TTC549 (cell line): ENCODE data around the gene FAM24B.
"Not testable (repeated sequence)": the region's sequence is repeated elsewhere in the genome, so short reads cannot be mapped to it uniquely, and the experiment has no call there.

Source experiments
- FAIRE-seq: peaks from 2 replicates; lab custom pipeline; 2012; peaks lifted over from hg19 to GRCh38; lab: Jason Lieb, UNC

FAM24B gene

DNA sequence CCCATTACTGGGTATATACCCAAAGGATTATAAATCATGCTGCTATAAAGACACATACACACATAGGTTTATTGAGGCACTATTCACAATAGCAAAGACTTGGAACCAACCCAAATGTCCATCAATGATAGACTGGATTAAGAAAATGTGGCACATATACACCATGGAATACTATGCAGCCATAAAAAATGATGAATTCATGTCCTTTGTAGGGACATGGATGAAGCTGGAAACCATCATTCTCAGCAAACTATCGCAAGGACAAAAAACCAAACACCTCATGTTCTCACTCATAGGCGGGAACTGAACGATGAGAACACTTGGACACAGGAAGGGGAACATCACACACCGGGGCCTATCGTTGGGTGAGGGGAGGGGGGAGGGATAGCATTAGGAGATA lies 21.3 kb downstream of the FAM24B start:
- not testable (repeated sequence) for FAIRE-seq

DNA sequence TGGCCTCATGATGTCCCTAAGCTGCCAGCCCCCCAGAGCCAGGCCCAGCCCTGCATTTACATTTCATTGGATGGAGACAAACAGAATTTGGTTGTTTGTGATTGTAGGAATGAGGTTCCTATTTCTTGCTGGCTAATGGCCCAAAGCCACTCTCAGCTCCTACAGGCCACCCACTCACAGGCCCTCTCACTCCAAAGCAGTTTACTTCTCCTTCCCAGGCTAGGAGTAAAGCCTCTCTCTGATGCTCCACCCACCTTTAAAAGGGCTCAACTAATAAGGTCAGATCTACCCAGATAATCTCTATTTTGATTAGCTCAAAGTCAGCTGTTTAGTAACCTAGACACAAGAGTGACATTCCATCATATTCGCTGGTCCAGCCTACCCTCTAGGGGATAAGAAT lies 22.5 kb downstream of the FAM24B start:
- FAIRE-seq, result no peak

DNA sequence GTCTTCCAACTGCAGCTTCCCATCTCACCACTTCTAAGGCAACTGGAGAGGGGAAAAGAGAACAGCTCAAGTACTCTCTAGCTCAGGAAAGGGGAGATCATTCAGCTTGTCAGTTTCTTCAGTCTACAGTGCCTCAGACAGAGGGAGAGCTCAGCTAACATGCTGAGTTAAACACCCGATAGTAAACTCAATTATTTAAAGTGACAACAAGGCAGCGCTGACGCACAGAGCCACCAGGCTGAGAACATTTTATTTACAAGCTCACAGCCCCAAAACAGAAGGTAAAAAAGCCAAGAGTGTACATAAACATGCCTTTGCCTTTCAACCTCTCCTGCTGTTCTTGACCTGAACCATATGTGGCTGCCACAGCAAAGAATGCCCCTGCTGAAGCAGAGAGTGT lies 23.6 kb downstream of the FAM24B start:
- no peak for FAIRE-seq

DNA sequence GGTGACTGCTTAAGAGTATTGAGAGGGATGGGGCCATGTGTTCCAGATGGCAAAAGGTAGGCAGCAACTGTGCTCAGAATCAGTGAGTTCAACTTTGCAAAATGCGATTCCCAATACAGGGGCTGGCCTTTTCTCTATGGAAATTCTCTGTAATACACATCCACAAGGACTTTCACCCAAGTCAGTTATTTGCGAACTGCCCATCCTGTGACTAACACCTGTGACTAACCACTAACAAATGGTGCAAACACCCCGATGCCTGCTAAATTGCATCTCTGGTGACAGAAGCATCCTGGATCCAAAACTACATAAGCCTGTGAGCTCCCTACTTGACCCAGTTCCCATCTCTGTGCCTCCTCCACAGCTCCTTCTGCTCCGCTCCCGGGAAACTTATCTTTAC lies 24.7 kb downstream of the FAM24B start:
- no peak for FAIRE-seq

DNA sequence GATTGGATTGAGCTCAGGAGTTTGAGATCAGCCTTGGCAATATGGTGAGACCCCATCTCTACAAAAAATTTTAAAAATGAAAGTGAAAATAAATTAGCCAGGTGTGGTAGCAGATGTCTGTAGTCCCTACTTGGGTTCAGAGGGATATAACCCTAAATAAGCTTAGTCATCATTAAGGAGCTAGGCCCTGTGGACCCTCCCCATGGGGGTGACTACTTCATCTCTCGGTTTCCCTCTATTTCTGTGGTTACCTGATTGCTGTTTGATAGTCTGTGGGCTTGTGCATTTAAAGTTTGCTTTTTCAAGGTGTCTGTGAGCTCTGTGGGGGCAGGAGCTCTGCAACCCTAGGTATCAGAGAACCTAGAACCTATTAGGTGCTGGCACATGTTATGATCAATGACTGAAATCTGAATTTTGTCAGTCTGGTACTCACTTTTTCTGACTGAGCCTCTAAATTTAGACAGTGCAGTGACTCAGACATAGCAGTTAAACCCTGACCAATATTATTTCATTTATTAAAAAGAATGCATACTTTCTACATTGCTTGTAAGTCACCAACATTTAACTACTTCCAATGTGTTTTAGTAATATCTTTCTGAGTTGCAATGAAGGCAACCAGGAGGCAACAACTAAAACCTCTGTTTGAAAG lies 25.6 kb downstream of the FAM24B start:
- no peak for FAIRE-seq

DNA sequence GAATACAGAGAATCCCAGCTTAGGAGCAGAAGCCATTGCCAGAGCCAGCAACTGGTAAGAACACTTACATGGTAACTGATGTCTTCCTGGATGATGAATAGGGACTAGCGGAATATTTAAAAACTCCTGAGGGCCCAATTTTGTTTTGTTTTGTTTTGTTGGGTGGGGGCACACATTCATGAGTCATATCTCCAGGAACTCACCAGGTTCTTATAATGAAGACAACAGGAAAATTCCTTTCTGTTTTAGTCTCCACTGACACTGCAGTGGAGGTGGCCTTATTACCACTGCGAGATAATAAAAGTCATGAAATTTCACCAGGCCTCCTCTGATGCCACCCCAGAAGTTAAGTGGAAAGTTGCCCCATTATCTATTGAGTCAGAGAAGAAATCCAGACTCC lies 27.1 kb downstream of the FAM24B start:
- no peak for FAIRE-seq

DNA sequence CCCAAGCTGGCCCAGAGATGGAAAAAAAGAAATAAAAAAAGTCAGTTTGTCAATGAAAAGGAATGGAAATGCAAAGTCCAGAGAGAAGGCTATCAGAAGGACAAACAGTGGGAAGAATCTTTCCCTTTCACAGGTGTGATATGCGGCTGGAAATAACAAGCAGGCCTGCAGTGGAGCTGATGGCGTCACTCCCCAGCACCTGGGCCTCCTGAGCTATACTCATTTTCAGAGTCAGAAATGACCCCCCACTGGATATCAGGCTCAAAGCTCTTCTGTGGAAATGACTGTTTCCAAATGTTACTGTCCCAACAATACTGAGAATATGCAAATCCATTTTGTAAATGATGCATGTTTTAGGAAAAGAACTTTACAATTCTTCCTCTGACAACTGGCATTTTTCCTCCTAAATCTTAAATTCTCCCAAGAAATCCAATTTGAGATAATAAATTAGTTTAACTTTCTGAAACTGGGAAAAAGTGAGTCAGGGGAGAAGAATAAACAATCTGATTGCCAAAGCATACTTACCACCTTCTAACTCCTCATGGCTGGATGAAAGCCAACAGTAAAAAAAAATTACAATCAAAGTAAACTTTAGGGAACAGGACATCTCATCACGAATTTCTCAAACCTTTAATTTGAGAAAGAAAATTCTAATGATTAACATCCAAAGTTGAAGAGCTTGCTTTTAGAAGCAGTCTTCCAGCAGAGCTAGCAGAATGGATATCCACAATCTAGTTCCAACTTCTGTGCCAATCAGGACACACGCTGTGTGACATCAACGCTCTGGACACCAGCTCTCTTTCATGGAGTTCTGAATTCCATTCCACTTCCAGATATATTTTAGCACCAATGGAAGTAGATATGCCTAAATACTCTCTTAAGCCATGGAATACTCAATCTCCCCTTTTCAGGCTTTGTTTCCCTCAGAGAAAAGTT lies 28.4 kb downstream of the FAM24B start:
- no peak for FAIRE-seq

DNA sequence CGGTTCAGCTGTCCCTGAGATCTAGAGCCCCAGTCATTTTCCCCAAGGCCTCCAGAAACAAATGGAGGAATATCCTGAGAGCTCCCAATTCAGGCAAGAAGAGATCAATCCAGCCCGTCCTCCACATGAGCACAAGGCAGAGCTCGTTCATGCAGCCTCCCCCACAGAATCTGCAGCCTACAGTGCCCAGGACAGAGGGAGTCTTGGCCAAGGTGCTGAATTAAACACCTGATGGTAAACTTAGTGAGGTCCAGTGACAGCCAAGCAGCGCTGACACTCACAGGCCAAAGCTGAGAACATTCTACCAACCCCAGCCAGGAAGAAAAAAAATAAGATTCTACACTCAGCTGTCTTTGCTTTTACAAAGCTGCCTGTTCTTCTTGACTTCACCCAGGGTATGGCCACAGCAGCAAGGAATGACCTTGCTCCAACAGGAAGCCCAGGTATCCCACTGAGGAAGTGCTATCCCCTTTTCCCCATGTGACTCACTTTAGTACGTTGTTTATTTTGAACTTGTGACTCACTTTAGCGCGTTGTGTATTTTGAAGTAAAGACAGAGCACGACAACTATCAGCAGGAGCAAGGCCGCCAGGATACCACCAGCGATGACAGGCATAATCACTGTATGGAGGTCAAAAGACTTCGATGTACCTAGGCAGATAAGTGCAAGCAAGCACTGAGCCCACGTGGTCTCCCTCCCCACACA lies 29.3 kb downstream of the FAM24B start:
- no peak for FAIRE-seq

DNA sequence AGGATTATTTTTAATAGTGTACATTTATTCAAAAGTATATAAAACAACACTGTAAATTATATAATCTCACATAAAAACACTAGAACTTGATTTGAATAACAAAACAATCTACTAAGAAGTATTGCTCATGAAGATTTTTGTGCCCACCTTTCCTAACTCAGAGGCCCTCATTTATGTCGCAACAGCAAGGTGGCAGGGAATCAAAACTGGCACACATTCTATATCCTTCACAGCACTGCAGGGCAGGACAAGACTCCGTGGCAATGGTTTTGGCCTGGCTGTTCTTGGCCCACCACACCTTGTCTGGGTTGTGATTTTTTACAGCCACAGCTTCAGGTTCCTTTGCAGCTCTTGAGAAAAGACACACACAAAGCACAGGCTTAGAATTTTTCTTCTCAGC lies 30.3 kb downstream of the FAM24B start:
- no peak for FAIRE-seq

DNA sequence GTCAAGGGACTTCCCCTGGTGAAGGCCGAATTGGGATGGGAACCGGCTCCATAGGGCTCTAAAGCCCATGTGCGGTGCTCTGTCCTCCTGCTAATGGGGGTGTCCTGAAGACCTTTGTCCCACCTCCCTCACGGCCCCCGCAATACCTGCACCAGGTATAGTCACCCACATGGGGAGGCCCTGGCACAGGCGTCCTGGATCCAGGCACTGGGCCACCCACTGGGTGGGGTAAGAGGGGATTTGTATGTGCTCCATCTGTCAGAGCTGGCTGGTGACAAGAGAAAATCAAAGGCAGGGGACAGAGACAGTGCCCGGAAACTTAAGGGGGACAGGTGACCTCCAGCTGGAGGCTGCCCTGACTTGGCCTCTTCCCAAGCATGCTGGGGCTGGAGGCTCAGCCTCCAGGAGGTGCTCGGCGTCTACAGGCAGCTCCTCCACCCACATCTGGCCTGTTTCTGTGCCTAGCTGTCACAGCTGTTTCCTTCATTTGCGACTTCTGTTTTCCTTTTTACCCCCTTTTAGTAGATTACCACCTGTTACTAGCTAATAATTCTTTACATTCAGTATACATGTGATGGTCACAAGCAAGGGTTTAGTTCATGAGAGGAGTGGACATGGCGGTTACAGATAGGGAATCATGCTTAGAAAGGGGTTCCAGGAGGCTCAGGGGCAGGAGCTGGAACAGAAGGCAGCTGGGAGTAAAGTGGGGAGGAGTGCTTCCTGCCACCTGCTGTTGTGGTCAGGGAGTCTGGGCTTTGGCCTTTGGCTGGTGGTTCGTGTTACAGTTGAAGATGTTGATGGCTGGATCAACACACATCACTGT lies 31.4 kb downstream of the FAM24B start:
- FAIRE-seq, result no peak

DNA sequence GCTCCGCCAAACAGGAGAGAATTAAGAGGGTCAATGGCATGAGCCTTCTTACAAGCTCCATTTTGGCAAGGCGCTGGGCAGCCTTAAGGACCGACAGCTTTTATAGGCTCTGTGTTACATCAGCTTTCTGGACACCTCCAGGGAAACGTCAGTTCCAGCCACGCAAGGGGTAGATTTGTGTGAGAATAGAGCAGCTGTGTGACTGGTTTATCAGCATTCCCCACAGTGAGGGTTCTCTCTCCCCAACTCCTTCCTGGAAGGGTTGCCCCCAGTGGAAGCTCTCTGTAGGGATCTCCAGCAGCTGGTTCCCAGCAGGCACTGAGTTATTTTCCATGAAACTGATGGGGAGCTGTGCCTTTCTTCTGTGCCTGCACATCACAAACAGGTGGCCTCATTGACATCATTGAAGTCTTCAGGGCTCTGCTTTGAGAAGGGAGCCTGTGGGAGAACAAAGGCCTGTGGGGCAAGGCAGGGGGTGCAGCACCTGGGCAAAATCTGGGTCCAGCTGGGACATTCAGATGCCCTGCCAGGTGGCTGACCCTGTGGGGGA lies 33.5 kb downstream of the FAM24B start, which contains the start of gene CUZD1:
TSS of gene CUZD1 (minus strand) at position 75 of the 550 bp plus-strand sequence. CDS start at position 61, 14 bp downstream.
- no peak for FAIRE-seq

DNA sequence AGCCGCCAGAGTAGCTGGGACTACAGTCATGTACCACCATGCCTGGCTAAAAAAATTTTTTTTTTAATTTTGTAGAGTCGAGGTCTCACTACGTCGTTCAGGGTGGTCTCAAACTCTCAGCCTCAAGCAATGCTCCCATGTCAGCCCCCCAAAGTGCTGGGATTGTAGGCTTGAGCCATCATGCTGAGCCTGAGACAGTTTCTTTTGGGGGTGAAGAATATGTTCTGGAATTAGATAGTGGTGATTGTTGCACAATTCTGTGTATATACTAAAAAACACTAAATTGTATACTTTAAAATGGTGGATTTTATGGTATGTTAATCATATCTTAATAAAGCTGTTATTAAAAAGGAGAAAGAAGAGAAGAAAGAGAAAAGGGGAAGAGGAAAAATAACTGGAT lies 35.2 kb downstream of the FAM24B start:
- FAIRE-seq, result no peak

DNA sequence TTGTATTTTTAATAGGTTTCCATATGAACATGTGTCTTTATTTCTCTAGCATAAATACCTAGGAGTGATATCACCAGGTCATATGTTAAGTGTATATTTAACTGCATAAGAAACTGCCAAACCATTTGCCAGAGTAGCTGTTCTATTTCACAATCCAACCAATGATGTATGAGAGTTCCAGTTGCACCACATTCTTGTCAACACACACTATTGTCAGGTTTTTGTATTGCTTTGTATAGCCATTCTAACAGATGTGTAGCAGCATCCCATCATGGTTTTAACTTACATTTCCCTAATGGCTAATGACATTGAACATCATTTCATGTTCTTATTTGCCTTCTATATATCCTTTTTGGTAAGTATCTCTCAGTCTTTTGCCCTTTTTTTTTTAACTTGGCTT lies 37.8 kb downstream of the FAM24B start:
- no peak for FAIRE-seq

DNA sequence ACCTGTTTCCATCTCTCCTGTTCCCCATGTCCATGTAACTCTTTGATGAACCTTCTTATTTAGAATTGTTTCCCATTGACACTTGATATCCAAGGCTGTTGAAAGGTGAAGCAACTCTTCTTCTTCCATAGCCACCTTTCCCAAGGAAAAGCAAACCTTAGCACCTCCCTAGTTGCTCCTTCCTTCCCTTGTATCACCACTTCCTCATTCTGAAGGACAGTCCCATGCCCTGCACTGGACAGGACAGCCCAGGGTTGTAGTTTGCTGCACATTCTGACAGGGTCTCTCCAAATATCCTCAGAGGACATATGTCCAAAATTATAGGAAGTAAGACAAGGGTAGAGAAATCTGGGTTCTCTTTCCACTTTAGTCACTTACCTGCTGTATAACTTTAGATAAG lies 39.9 kb downstream of the FAM24B start:
- FAIRE-seq, result no peak

DNA sequence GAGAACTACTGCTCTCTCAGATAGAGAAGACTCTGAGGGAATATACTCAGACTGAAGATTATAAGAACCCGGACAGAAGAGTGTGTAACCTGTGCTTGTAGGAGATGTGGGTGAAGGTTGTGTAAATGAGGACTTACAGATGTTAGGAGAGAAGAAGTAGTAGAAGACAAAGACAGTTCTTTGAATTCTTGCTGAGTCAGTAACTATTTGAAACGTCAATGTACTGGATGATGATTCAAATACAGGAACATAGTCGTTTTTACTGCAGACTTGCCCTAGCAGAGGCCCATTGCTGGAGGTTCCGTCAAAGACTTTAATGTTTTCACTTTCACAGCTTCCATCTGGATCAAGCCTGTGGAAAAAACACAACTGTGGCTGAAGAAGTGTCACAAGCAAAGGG lies 40.5 kb downstream of the FAM24B start:
- no peak for FAIRE-seq

DNA sequence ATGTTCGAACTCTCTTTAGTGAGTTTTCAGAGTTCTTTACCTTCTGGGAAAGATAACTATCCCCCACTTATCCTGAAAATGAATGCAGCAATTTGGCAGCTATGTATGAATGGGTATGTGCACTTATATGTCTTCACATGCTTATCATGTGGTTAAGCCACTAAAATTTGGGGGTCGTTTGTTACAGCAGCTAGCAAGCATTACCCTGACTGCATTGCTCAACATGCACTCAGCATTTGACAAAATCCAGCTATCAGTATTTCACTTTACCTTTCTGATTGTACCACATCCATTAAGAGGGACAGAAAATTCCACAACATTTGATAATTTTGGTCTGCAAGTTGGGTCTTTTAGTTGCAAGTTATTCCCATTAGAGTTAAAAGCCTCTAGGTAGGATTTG lies 43.5 kb downstream of the FAM24B start:
- no peak for FAIRE-seq

DNA sequence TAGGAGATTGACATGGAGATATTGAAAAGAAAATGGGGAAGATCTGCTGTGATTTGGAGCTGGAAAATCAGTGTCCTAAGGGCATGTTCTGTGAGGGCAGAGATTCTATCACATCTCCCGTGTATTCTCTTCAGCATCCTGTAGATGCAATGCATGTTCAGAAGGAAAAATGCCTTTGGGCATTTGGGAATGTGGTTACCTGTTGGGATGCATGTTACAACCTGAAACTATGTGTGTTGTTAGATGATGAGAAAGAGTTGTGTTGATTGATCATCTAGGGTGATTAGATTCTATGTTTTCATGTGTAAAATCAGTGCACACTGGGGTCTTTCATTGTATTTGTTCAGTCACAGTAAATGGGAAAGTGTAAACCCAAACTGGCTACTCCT lies 48.4 kb downstream of the FAM24B start:
- FAIRE-seq, result no peak

DNA sequence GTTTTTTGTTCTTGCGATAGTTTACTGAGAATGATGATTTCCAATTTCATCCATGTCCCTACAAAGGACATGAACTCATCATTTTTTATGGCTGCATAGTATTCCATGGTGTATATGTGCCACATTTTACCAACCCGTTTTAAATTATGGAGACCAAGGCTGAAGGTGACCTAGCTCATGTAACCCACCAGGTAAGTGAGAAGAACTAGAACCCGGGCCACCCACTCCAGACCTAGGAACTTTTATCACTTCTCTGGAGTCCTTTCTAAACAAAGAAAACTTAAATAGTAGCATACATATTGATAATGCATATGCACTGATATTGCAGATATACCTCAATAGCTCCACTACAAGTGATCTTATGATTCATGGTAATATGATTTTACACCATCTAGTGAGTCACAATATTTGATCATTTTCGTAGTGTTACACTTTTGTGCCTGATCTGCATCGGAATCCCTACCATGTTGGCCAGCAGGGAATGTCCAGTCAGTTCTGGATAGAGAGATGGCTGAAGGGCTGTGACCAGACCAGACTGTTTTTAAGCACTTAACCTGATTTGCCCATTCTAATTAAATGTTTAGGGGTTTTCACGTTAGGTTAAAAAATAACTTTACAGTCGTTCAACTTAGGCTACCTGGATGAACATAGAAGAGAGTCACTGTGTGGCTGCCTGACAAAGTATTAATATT lies 49.0 kb downstream of the FAM24B start:
- FAIRE-seq, result no peak

DNA sequence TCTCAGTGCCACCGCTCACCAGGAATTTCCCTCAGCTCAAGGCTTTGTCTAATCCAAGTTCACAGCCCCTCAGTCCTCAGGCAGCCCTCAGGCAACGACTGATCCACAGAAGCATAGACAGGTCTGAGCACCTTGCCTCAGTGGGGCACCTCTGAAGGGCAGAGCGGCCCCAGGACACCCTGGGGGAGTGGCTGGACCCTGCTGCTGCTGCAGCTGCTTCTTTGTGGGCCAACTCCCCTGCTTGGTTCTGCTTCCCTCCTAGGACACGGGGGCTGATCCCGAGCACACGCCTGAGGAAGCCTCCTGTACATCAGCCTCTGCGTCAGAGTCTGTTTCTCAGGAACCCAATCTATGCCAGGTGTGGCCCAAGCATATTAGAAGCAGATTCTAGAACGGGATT lies 49.9 kb downstream of the FAM24B start:
- FAIRE-seq, result no peak

DNA sequence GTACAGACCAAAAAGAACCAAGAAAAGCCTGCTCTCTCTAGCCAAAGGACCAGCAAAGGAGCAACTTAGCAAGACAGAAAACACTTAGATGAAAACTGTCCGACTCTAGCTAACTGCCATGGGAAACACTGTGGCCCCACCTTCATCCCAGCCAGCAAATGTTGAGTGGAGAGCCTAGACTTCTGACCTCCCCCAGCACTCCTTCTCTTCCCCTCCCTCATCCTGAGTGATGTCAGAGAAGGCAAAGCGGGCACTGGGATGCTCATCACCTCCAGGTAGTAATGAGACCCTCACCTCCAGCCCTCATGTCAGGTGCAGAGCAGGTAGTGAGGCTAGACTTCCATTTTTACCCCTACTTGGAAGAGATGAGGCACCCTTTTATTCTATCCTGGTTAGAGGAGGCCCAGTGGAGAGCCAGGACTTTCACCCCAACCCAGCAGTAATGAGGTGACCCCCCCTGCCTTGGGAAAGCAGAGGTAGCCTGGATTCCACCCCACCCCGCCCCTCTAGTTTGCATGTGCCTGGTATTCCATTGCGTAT lies 50.6 kb downstream of the FAM24B start:
- no peak for FAIRE-seq

DNA sequence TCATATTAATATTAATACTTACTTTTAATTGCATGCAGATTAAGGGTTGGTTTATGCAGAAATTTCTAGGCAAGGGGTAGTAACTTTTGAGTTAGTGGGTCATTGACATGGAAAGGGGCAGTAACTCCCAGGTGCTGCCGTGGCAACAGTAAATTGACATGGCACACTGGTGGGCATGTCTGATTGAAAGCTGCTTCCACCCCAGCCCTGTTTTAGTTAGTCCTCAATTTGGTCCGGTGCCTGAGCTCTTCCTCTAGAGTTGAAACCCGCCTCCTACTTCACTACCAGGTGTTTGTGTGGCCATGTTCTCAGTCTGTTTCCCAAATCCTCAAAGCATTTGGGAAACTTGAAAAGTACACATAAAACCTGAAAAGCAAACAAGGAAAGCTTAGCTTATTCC lies 52.1 kb downstream of the FAM24B start:
- no peak for FAIRE-seq
